Mesenteric fat pad (tissue), 1 donor: ENCODE measurements around the gene ARMC7. TPM values are rescaled to one million over a fixed set of nuclear protein-coding genes. Genes with fewer than 3 reads are reported as not detected.
"Not testable (repeated sequence)": the region's sequence is repeated elsewhere in the genome, so short reads cannot be mapped to it uniquely, and the experiment has no call there.

Experiments used
- DNase-seq: peaks from one replicate; pipeline ENCODE4 v3.0.0-alpha.2; 2020; ENCODE audit warnings: low spot score
- long read RNA-seq: library from polyadenylated mRNA; unstranded; transcript quantifications from one replicate; pipeline ENCODE4 v2.0.0, GENCODE V29; 2020
- total RNA-seq: library from RNA; stranded (reverse); fragmentation: NEBNext Ultra II Directional; extraction: Animal tissue kit (Norgen Biotek cat#: 25700); gene quantifications from one replicate; pipeline ENCODE4 v1.2.1, GENCODE V29; 2021
- donor health status: DM: yes; HTN: yes; CAD: no.

ARMC7 gene
- 7.9 TPM for total RNA-seq
- long read RNA-seq, transcript ARMC7-201 (3 exons, 2,126 nt) = major isoform, 29 of 44 reads
- long read RNA-seq, transcript ARMC7-204 (3 exons, 1,204 nt) = minor isoform, 6 of 44 reads
- long read RNA-seq, partial matches to known transcripts = 7 of 44 reads
- long read RNA-seq, other reads (novel, unspliced or antisense) = 2 of 44 reads

GRCh38 chr17:75109407-75110233, at the start of gene ARMC7:
Gene ARMC7 (plus strand): TSS chr17:75109969. CDS start chr17:75110289, 320 bp downstream.
- peak; percentile 96 for DNase-seq

- no peak for DNase-seq
These were observed 49.2 kb upstream of the ARMC7 start for GRCh38 chr17:75060434-75061054.

GRCh38 chr17:75061055-75061438, 48.7 kb upstream of the ARMC7 start:
- no peak for DNase-seq

- DNase-seq = no peak
These were observed 48.2 kb upstream of the ARMC7 start for GRCh38 chr17:75061618-75062017.

- DNase-seq = no peak
These were observed 46.6 kb upstream of the ARMC7 start for GRCh38 chr17:75063201-75063600.

GRCh38 chr17:75063626-75064025, 46.1 kb upstream of the ARMC7 start:
- no peak for DNase-seq

GRCh38 chr17:75064040-75064439, 45.7 kb upstream of the ARMC7 start:
- DNase-seq = no peak

GRCh38 chr17:75064460-75064859, 45.3 kb upstream of the ARMC7 start:
- no peak for DNase-seq

- no peak for DNase-seq
These were observed 44.8 kb upstream of the ARMC7 start for GRCh38 chr17:75064867-75065561.

GRCh38 chr17:75065562-75066151, 44.1 kb upstream of the ARMC7 start:
- no peak for DNase-seq

- DNase-seq = no peak
These were observed 41.9 kb upstream of the ARMC7 start for GRCh38 chr17:75067856-75068255.

- DNase-seq = no peak
These were observed 41.0 kb upstream of the ARMC7 start for GRCh38 chr17:75068750-75069149.

- DNase-seq = no peak
These were observed 40.0 kb upstream of the ARMC7 start for GRCh38 chr17:75069783-75070182.

GRCh38 chr17:75071478-75072271, 38.1 kb upstream of the ARMC7 start:
- not testable (repeated sequence) for DNase-seq

GRCh38 chr17:75072909-75073308, 36.9 kb upstream of the ARMC7 start:
- DNase-seq = not testable (repeated sequence)

GRCh38 chr17:75073618-75074047, 36.1 kb upstream of the ARMC7 start:
- no peak for DNase-seq

GRCh38 chr17:75074532-75074931, 35.2 kb upstream of the ARMC7 start:
- no peak for DNase-seq

- no peak for DNase-seq
These were observed 34.0 kb upstream of the ARMC7 start for GRCh38 chr17:75075597-75076336.

GRCh38 chr17:75077072-75077495, 32.7 kb upstream of the ARMC7 start:
- DNase-seq = no peak
